Measurements from ENCODE around the gene CACNB4.
A peak's percentile ranks its signal among the peaks of the same experiment; 100 is the strongest.
"Not testable (repeated sequence)": the region's sequence is repeated elsewhere in the genome, so short reads cannot be mapped to it uniquely, and the experiment has no call there.

The CACNB4 gene

DNA sequence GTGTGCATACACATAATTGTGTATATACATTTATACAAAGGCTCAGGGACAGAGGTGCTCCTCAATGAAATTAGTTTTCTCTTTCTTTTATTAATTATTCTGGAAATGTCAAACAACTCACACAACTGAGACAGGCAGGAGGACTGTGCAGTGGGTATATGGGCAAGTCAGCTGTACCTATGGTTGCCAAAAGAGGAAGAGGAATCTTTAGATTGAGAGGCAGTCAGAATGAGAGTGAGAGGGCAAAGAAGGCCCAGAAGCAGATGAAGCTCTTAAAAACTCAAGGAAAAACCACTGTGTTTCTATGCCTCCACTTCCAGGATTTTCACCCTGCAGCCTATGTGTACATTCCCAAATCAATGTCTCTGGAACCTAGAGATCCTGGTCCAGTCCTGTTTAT is 79.1 kb downstream of the CACNB4 start:
- DNase-seq (ENCODE audit: low spot score) = no peak

DNA sequence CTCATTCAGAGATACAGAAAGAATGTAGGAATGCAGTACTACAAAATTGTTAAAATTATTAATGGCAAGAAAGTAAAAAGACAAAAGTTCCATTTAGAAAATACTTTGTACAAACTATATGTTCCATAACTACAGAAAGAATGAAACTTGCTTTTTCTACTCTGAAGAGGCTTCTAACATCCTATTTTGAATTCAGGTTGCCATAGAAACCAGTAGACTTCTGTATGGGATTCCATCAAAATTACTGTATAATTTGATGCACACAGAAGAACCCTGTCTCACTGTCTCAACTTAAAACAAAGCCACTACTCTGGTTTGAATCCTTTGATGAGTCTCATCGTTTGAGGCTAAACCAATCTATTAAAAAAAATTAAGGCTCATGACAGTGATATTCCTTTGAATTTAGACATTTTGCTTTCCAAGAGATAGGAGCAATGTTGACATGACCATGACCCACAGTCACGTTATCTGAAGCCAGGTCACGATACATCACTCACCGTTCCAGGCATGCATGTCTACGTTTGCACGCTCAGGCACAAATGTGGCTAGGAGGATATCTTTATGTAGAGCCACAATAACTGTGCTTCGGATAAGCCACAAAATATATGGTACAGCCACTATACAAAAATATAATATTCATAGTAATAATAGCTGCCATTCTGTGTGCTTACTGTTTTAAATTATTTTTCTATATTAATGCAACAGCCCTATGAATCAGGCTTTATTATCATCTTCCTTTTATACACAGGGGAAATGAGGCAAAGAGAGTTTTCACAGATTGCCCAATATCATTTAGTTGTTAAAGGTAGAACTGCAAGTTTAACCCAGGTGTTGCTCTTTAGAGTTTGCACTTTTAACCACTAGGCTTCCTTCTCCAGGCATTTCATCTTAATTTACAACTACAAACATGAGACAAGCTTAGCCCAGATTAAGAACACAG is 82.4 kb downstream of the CACNB4 start:
- no peak for DNase-seq (ENCODE audit: low spot score)

DNA sequence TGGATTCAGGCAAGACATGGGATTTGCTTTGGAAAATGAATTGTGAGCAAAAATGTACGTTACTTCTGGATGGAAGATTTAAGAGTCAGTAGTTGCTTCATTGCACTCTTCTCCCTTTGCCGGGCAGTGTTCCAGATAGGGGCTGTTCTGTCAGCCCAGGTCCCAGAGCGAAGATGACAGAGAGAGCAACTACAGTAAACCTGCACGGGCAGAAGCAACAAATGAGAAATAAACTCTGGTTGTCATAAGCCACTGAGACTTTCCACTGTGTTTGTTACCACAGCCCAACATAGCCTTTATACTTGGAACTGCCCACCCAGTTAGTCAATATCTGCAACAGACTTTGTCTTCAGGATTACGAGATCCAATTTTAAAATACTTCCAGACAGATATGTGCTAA is 83.3 kb downstream of the CACNB4 start:
- DNase-seq (ENCODE audit: low spot score) = no peak

DNA sequence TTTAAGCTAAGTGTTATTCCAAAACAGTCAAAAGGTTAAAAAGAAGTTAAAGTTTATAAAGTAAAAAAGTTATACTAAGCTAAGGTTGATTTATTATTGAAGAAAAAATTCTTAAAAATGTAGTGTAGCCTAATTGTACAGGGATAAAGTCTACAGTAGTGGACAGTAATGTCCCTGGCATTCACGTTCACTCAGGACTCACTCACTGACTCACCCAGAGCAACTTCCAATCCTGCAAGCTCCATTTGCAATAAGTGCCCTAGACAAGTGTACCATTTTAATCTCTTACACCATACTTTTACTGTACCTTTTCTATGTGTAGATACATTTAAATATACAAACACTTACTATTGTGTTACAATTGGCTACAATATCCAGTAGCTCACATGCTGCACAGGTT is 86.1 kb downstream of the CACNB4 start:
- no peak for DNase-seq (ENCODE audit: low spot score)

DNA sequence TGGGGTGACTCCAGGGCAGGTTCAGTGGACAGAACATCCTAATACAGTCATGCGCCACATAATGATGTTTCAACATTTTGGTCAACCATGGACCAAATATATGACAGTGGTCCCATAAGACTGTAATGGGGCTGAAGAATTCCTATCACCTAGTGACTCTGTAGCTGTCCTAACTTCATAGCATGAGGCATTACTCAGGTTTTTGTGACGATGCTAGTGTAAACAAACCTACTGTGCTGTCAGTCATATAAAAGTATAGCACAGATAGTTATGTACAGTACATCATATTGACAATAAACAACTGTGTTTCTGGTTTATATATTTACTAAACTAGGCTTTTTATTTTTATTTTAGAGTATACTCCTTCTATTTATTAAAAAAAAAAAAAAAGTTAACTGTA is 87.1 kb downstream of the CACNB4 start:
- no peak for DNase-seq (ENCODE audit: low spot score)

DNA sequence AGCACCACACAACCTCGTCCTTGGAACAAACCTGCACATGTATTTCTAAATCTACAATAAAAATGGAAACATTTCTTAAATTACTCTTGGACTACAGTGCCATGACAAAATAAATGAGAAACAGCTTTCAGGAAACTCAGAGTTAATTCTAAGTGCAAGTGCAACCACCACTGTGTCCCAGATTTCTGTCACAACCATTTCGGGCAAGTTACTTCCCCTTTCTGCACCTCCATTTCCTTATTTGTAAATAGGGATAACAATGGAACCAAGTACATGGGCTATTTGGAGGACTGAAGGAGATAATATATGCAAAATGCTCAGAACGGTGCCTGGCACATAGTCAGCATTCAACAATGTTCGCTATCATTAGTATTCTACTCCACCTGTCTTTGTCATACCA is 93.2 kb downstream of the CACNB4 start:
- DNase-seq (ENCODE audit: low spot score) = no peak

DNA sequence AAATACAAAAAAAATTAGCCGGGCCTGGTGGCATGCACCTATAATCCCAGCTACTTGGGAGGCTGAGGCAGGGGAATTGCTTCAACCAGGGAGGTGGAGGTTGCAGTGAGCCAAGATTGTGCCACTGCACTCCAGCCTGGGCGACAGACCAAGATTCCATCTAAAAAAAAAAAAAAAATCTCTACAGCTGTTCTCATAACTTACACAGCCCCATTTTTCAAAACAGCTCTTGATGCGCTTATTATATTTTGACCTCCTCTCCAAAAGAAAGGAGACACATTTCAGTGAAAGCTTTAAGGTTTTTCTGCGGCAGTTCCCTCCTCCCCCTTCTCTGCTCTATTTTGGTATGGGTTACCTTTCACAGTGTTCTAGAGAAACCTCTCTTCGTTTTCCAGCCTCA is 95.6 kb downstream of the CACNB4 start:
- not testable (repeated sequence) for DNase-seq (ENCODE audit: low spot score)

DNA sequence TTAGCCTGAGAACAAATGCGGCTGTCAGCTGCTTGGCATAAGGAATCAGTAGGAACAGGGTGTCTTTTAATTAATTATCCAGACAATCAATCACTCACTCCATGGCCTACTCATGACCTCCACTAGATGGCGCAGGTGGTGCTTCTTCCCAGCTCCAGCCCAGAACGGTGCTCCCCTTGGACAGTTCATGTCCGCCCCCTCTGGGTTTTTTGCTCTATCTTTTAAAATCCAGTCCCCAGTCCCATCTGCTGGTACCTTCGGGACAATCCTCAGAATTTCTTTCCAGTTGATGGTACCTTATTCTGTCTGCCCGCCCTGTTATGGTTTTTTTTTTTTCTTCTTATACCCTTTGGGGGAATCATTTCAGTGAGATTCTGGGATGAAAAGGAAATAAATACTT is 99.8 kb downstream of the CACNB4 start:
- DNase-seq (ENCODE audit: low spot score) = peak; percentile 59

DNA sequence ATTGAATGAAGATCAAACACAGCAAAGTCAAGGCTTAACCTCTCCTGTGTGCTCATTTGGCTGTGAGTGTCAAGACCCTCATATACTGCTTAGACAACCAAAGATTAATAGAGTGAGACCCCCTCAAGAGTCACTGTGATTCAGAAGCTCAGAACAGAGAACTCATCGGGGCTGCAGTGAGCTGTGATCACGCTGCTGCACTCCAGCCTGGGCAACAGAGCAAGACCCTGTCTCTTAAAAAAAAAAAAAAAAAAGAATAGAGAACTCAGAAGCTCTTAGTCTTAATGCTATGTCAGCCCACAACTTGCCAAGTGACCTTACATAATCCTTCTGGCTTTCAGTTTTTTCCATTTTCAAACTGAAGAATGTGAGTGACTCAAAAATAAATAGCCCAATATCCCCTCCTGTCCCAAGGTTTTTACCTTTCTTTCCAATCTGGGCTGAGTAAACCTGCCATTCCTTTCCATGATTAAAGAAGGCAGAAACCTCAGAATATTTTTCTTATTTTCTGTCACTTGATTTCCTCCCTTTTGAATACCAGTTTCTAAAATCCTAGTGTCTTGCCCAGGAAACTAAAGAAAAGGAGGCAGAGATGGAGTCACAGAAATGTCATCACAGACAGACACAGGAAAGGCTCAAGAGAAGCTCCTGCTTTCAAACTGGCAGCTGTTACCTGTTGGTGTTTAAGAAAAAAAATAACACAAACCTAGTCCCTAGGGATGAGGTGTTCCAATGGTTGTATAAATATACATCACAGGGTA is 102.4 kb downstream of the CACNB4 start:
- DNase-seq (ENCODE audit: low spot score) = no peak

DNA sequence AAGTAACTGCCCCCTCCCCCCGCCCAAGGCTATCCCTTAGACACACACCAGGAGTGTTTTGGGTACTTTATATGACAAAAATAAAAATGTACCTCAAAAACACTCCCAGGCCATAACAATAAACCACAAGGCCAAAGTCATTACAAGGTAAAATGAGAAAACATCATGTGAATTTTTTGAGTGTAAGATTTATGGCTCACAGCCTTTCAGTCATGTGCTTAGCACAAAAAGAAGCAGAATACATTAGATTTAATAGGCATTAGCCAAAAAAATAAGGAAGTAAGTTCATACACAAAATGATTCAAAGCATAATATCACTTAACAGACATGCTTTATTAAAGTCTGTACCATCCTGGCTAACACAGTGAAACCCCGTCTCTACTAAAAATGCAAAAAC is 103.7 kb downstream of the CACNB4 start:
- DNase-seq (ENCODE audit: low spot score) = no peak

DNA sequence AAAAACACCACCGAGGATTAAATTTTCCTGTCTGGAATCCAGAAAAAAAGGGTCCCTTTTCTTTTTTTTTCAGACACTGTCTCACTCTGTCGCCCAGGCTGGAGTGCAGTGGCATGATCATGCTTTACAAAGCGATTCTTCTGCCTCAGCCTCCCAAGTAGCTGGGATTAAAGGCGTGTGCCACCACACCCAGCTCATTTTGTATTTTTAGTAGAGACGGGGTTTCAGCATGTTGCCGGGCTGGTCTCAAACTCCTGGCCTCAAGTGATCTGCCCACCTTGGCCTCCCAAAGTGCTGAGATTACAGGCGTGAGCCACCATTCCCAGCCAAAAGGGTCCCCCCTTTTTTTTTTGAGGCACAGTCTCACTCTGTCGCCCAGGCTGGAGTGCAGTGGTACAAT is 104.7 kb downstream of the CACNB4 start:
- DNase-seq (ENCODE audit: low spot score) = not testable (repeated sequence)

DNA sequence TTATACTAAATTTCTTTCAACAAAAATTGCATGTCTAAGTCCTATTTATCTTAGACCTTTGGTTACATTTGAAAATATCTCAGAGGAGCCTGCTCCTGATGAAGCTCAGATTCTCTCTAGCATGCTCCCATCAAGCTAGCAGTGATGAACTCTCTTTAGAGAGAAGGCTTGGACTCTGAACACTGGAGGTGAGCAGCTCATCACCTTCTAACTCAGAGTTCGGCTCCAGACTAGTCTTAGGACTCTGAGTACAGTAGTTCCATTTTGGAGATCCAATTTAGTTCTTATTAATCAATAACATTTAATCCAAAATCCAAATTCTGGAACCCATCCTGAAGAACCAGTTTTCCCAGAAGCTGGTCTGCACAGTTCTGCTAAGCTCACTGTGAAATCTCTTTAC is 107.8 kb downstream of the CACNB4 start:
- DNase-seq (ENCODE audit: low spot score) = no peak

DNA sequence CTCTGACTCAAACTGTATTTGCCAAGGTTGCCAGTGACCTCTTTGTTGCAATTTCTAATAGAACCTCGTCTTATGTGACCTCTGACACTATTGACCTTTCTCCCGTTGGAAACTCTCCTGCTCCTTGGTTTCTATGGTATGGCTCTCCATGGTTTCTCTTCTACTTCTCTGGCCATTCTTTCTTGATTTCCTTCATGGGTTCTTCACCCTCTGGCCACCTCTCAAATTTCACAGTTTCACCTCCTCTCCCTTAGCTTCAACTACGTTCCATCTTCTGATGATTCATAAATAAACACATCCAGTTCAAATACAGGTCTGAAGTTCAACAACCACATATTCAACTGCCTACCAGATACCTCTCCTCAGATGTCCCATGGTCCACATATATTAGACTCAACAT is 109.5 kb downstream of the CACNB4 start:
- DNase-seq (ENCODE audit: low spot score) = no peak

DNA sequence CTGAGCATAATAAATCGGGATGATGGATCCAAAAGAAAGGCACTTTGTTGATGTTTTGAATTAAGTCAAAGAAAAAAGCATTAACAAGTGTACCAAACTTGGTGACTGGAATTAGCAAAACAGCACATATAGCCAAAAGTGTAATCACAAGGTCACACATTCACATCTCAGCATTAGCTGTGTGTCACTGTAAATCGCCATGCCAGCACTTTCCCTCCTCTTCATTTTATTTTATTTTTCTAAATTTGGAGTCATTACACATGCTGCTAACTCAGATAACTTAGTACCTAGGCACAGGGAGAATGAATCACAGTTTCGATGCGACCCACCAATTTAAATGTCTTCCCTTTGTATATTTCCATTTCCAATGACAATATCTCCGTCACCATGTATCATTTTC is 111.4 kb downstream of the CACNB4 start:
- DNase-seq (ENCODE audit: low spot score) = no peak

DNA sequence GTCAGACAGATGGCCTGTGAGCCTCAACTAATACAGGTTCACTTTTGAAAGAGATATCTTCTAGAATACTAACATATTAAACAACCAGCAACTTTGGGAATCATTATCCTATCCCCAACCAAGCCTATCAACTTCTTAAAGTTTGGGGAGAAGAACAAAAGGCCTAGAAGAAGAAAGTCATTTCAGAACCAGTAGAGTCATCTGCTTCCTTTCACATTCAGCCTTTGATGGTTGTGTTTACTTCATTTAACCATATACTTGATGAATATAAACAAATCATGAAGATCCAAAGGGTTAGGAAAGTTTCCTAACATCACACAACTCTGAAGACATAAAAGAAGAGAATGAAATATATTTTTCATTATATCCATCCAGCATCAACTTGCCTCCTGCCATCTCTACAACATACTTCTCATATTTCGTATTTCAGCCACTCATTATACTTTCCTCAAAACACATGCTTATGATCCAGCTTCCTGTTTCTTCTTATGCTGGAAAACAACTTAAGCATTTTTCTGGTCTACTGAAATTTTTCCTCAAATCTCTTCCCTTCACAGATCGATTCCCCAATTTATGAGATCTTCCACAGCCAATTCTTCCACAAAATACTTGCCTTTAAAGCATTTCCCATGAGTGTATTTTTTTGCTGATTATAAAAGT is 114.3 kb downstream of the CACNB4 start:
- no peak for DNase-seq (ENCODE audit: low spot score)

DNA sequence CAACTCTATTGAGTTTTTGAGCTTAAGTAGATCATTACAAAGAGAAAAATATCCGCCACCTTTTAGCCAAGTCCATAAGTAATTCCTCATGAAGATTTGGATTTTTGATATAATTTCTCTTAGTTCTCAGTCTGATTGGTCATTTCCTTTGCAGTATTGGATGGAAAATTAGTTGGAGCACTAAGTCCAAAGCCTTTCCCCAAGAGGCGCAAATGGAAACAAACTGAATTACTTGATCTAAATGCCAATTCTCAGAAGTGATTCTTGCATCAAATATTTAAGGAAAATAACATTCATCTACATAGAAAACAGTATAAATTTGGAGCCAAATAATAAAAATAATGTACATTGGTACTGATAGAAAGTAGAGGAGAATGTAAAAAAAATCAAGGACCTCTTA is 115.6 kb downstream of the CACNB4 start:
- DNase-seq (ENCODE audit: low spot score) = no peak

DNA sequence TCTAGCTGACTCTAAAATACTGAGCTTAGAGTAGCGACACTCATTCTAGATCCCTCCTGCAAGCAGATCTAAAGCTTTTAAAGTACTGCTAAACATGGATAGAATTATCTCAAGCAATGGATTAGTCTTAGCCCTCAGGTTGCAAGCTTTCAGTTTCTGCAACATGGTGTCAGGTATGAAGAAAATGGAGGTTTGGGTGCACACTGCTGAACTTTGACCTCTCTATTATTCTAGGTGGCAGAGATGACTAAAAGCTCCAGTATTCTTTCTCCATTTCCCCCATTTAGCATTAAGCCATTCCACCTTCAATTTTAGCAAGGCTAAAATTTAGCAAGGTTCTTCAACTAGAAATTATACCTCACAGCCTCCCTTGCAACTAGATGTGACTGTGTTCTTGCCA is 117.0 kb downstream of the CACNB4 start:
- DNase-seq (ENCODE audit: low spot score) = no peak

DNA sequence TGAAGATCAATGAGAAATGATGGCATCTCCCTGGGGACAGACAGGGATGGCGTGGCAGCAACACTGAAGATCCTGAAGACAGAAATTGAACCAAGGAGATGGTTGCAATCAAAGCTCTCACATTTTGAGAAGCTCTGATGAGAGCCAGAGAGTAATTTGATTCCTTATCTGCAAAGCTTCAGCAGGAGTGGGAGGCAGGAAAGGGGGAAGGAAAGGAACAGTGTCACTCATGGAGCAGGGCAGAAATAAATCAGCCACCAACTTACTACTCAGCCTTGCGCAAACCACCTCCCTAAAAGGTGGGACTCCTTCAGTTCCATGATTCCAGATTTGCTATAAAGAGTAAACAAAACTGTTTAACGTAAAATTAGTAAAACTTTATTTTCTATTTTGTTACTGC is 119.2 kb downstream of the CACNB4 start:
- DNase-seq (ENCODE audit: low spot score) = no peak

DNA sequence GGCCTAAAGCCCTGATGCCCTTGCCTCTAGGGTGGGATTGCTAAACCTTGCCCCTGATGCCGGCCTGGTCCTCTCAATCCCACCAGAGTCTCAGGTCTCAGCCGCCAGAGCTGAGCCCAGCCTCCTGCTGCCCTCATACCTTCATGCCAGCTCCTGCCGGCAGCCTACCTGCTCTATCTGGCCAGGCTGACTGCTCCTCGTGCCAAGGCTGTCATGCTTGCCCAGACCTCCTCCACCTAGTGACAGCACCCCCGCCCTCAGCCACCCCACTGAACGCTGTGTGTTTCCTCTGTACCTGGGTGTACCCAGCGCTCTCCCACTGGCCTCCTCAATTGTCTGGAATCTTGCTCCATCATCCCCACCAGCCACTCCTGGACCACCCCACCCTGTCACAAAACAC is 120.1 kb downstream of the CACNB4 start:
- no peak for DNase-seq (ENCODE audit: low spot score)

DNA sequence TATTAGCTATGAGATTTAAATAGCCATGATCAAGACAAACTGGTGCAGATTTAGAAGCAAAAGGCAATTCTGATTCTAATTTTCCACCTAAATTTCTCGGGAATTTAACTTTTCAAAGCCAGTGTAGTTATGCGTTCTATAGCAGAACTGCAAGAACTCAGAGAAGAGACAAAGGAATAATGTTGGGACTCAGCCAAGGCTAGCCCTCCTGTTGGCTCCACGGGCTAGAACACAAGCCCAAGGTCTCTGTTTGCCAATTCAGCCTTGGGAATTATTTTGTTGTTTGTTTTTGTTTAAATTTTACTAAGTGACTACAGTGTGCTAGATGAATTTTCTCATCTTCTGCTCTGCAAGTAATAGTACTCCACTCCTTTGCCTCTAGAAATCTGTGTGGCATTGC is 121.2 kb downstream of the CACNB4 start:
- DNase-seq (ENCODE audit: low spot score) = no peak

DNA sequence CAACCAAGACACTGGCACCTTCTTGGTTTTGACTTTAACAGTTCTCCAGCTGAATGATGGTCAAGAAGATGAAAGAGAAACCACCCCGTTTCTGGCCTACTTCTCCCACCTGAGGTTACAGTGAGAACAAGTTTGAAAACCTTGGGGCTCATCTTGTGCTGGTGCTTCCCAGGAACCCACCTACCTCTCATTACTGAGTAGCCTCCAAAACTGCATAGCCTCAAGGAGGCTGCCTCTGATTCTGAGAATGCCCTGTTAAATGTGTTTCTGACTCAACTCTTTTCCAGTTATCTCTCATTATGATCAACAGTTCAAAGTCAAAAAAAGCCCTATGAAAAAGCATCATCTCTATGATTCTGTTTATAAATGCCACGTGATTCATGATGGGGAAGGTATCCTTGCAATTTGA is 121.9 kb downstream of the CACNB4 start:
- DNase-seq (ENCODE audit: low spot score) = no peak

DNA sequence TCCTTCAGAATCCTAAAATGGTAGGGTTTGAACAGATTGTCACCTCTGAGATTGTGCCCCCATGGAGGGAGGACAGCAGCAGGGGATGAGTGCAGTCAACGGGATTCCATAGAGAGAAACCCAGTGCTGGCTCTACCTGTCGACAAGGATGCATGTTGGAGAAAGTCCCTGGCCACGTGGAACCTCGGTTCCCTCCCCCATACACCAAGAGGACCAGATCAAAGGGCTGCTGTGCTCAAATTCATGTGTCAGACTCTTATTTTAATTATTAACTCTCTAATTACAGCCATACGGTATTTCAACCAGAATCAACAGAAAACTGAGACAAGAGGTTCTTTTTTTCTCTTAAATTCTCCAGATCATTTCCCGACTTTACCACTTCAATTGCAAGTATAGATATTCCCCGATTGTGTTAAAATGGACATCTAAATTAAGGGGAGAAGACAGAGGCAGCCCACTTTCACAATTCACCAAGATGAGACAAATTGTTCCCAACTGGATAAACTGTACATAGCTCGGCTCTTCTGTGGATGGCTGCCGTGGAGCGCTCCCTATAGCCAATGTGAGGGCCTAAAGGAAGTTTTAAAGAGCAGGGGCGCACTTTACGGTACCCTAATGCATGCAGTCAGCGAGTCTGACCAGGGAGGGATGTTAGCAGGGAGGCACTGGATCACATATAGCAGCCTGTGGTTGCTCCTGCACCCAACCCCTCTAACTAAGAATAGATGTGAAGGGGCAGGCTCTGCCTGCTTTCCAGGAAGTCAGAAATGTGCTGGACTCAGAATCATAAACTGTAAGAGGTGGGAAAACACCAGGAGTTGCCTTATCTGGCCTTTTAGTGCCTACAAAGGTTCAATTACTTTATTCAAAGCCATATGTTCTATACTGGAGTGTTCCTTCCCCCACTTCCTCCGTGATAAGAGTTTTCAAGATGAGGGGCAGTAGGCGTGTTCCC is 123.1 kb downstream of the CACNB4 start:
- no peak for DNase-seq (ENCODE audit: low spot score)

Measured in AG08395 (cell line).